Mucosa of descending colon (tissue), 3 donors: ENCODE measurements around the gene LOX. TPM values are rescaled to one million over a fixed set of nuclear protein-coding genes. Genes with fewer than 3 reads are reported as not detected.

Experiments used
- ATAC-seq: fragments of 200-7000 bp; cut with Tn5 transposase; one replicate; pipeline ENCODE4 v1.9.1; 2020; ENCODE audit warnings: mild to moderate bottlenecking, moderate library complexity
- DNase-seq, 3 donors: peaks; one replicate each; pipeline ENCODE4 v3.0.0-alpha.2; 2020
- H3K36me3 ChIP-seq: fragments of 200-600 bp; one replicate; pipeline ENCODE4 v1.8.0; 2021; ENCODE audit warnings: low read depth, mild to moderate bottlenecking
- H3K4me1 ChIP-seq: fragments of 200-600 bp; one replicate; pipeline ENCODE4 v1.8.0; 2021; ENCODE audit warnings: low read depth, mild to moderate bottlenecking
- H3K4me3 ChIP-seq: fragments of 200-600 bp; one replicate; pipeline ENCODE4 v1.8.0; 2021; ENCODE audit warnings: mild to moderate bottlenecking
- H3K9me3 ChIP-seq: fragments of 200-600 bp; one replicate; pipeline ENCODE4 v1.8.0; 2021; ENCODE audit warnings: mild to moderate bottlenecking
- intact Hi-C, 2 donors: fragments of 100-400 bp; cut with DNase I in 1 of 2; cut with micrococcal nuclease in 1 of 2; formaldehyde crosslinking; loops; one replicate each; pipeline versions ENCODE4 v1.11.0 to v1.11.1; 2022; cut with DNase I, micrococcal nuclease
- total RNA-seq, 3 donors: library from RNA; stranded (reverse); fragmentation: NEBNext Ultra II Directional in 2 of 3; extraction: Animal tissue kit (Norgen Biotek cat#: 25700) in 2 of 3; gene quantifications; one replicate each; pipeline versions ENCODE4 v1.2.1 to v1.2.4, GENCODE V29; 2021 to 2023
- TF ChIP-seq, protein P1 (sequence below): fragments of 200-600 bp; IDR thresholded peaks from one replicate; pipeline ENCODE4 v1.8.0; 2022; ENCODE audit warnings: antibody characterized with exemption, mild to moderate bottlenecking
- donor health status: DM: no; HTN: no; CAD: no; lungs with moderate emphysema.
- donor health status: DM: no; HTN: no; CAD: no.
- donor health status: DM: no; HTN: yes; CAD: no.

The LOX gene
- total RNA-seq, 3 donors from 2014 or later = 1.2 to 6.7 (median 4.6) TPM

DNA sequence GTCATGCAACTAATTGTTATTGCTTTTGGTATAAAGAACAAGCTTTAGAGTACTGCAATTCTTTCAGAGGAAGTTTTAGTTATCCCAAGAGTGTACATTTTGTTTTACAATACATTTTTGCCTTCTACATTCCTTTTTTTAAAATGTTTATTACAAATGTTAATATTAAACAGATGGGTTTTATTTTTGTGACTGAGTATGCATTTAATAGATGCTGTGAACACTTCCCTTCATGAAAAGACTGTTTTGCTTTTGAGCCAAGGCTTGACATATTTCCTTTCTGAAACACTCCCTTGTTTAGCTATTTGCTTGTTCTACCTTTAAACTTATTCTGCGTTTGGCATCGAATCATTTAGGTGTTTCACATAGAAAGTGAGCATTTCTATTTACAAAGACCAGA, 36.4 kb upstream of the LOX start:
- ATAC-seq (no peak), DNase-seq (no peak)
- TF ChIP-seq, protein P1, sequence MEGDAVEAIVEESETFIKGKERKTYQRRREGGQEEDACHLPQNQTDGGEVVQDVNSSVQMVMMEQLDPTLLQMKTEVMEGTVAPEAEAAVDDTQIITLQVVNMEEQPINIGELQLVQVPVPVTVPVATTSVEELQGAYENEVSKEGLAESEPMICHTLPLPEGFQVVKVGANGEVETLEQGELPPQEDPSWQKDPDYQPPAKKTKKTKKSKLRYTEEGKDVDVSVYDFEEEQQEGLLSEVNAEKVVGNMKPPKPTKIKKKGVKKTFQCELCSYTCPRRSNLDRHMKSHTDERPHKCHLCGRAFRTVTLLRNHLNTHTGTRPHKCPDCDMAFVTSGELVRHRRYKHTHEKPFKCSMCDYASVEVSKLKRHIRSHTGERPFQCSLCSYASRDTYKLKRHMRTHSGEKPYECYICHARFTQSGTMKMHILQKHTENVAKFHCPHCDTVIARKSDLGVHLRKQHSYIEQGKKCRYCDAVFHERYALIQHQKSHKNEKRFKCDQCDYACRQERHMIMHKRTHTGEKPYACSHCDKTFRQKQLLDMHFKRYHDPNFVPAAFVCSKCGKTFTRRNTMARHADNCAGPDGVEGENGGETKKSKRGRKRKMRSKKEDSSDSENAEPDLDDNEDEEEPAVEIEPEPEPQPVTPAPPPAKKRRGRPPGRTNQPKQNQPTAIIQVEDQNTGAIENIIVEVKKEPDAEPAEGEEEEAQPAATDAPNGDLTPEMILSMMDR = no peak
- no peaks in the 10 kb centered on the region for H3K36me3 ChIP-seq
- H3K4me1 ChIP-seq = no peaks in the 10 kb centered on the region
- H3K4me3 ChIP-seq = no peak overlapping the region
- H3K9me3 ChIP-seq = no peaks in the 10 kb centered on the region
- intact Hi-C loops = no loop called here

- H3K9me3 ChIP-seq = no peaks in the 10 kb centered on the region
- H3K36me3 ChIP-seq = no peaks in the 10 kb centered on the region
- intact Hi-C loops = no loop called here
- no peaks in the 10 kb centered on the region for H3K4me1 ChIP-seq
- H3K4me3 ChIP-seq = no peak overlapping the region
- DNase-seq (no peak), ATAC-seq (no peak)
- TF ChIP-seq, protein P1 = no peak
Measured at GRCh38 chr5:122112733-122113558, 34.9 kb upstream of the LOX start.

DNA sequence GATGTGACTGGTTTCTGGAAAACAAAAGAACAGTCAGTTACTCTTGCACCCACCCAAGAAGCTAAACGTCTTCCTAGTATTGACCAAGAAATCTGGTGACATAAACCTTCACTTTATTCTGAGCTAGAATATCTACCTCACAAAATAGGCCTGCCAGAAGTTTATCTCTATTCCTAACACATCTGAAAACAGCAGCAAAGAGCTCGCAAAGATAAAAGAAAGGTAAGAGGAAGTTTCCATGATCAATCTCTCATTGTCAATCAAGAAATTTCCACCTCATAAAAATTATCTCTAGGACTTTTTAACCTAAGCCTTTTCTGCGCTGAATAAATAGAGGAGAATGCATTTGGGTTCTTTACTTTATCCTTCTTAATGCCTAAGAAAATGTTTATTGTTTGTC, 34.0 kb upstream of the LOX start:
- H3K36me3 ChIP-seq = no peaks in the 10 kb centered on the region
- TF ChIP-seq, protein P1 = no peak
- no peak for DNase-seq
- ATAC-seq = no peak
- H3K4me1 ChIP-seq = no peaks in the 10 kb centered on the region
- H3K9me3 ChIP-seq = no peaks in the 10 kb centered on the region
- no peak overlapping the region for H3K4me3 ChIP-seq
- intact Hi-C loops = no loop called here

GRCh38 chr5:122111460-122111859, 33.4 kb upstream of the LOX start:
- ATAC-seq = no peak
- Histone ChIP-seq H3K9me3 (no peaks in the 10 kb centered on the region), H3K36me3 (no peaks in the 10 kb centered on the region), H3K4me1 (no peaks in the 10 kb centered on the region), H3K4me3 (no peak overlapping the region)
- TF ChIP-seq, protein P1 = no peak
- intact Hi-C loops = no loop called here
- no peak for DNase-seq

DNA sequence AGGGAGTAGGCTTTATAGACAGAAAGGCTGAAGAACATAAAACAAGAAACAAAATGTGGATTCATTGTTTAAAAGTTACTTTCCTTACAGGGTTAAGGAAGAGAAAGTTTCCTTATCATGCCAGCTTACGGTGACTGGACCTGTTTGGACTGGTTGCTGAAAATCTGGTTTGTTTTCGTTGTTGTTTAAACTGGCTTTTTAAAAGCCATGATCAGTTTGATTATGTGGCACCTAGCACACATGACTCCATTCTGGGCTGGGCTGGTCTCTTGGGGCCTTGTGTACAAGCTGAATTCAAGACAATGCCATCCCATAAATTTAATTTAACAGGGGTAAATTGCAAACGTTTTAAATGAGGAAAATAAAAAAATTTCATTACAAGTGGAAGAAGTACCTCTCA, 32.9 kb upstream of the LOX start:
- DNase-seq (no peak), ATAC-seq (peak; percentile 31)
- H3K9me3 ChIP-seq = no peaks in the 10 kb centered on the region
- no peaks in the 10 kb centered on the region for H3K36me3 ChIP-seq
- TF ChIP-seq, protein P1 = no peak
- no peak overlapping the region for H3K4me3 ChIP-seq
- intact Hi-C loops = no loop called here
- no peaks in the 10 kb centered on the region for H3K4me1 ChIP-seq
